T-cell (primary cell): ENCODE measurements around the gene EFCC1. TPM values are rescaled to one million over a fixed set of nuclear protein-coding genes. Genes with fewer than 3 reads are reported as not detected.

ENCODE experiments used
- ATAC-seq, 4 experiments: fragments of 200-7000 bp in 3 of 4; fragments of 150-1000 bp in 1 of 4; cut with Tn5 transposase; replicated peaks in 1 of 4; 1 replicate in 3 of 4; 2 replicates in 1 of 4; pipeline ENCODE4 v1.10.0; 2021; ENCODE audit warnings: moderate library complexity in 3 of 4, mild to moderate bottlenecking in 2 of 4, moderate number of reproducible peaks in 1 of 4
- CTCF ChIA-PET, 2 donors: fragments of 300-600 bp; sonication (Branson Sonifier 250); formaldehyde crosslinking; loops; one replicate each; lab custom pipeline; 2022; ENCODE audit warnings: antibody characterized with exemption in 2 of 2; lab: Charles Lee
- POLR2A ChIA-PET, 2 donors: fragments of 300-600 bp; sonication (Branson Sonifier 250); formaldehyde crosslinking; loops; one replicate each; lab custom pipeline; 2022; ENCODE audit warnings: antibody characterized with exemption in 2 of 2; lab: Charles Lee
- DNase-seq, 35 experiments: peaks; one replicate each; pipeline versions ENCODE4 v3.0.0 to v3.0.0-alpha.2; 2013 to 2023
- H3K27ac ChIP-seq: one replicate; pipeline ENCODE4 v1.5.1; 2013; ENCODE audit warnings: low read length
- H3K27me3 ChIP-seq, 2 experiments: replicated peaks in 1 of 2; 1 replicate in 1 of 2; 2 replicates in 1 of 2; pipeline versions ENCODE4 v1.6.1 to v1.7.0; 2013; ENCODE audit warnings: low read length in 1 of 2, mixed read lengths in 1 of 2; ENCODE audit not compliant: control insufficient read depth in 2 of 2, insufficient read depth in 2 of 2; ENCODE audit errors: extremely low read depth in 1 of 2
- H3K36me3 ChIP-seq, 2 donors: 1 replicate in 1 of 2; 2 replicates in 1 of 2; pipeline versions ENCODE4 v1.6.1 to v1.7.0; 2013; ENCODE audit warnings: low read length in 1 of 2; ENCODE audit not compliant: control insufficient read depth in 2 of 2, insufficient read depth in 1 of 2; ENCODE audit errors: extremely low read depth in 1 of 2
- H3K4me1 ChIP-seq, 2 experiments: 1 replicate in 1 of 2; 2 replicates in 1 of 2; pipeline versions ENCODE4 v1.6.1 to v1.7.0; 2013; ENCODE audit warnings: low read length in 2 of 2, mixed read lengths in 1 of 2; ENCODE audit not compliant: insufficient read depth in 2 of 2, control insufficient read depth in 1 of 2; ENCODE audit errors: extremely low read depth in 1 of 2
- H3K4me3 ChIP-seq, 2 donors: 1 replicate in 1 of 2; 2 replicates in 1 of 2; pipeline versions ENCODE4 v1.5.1 to v1.7.0; 2013; ENCODE audit warnings: mild to moderate bottlenecking in 2 of 2, low read length in 1 of 2, moderate library complexity in 1 of 2; ENCODE audit not compliant: control insufficient read depth in 1 of 2; ENCODE audit errors: extremely low read depth in 1 of 2
- H3K9me3 ChIP-seq: 2 replicates; pipeline ENCODE4 v1.7.0; 2013
- H3K27ac Mint-ChIP-seq, 2 donors: one replicate each; pipeline ENCODE4 v1.8.0; 2020 to 2021; ENCODE audit warnings: mild to moderate bottlenecking in 2 of 2, mixed read lengths in 2 of 2
- H3K27me3 Mint-ChIP-seq, 2 donors: one replicate each; pipeline ENCODE4 v1.8.0; 2021 to 2022; ENCODE audit warnings: mixed read lengths in 2 of 2
- H3K36me3 Mint-ChIP-seq: one replicate; pipeline ENCODE4 v1.8.0; 2021; ENCODE audit warnings: mixed read lengths
- H3K4me1 Mint-ChIP-seq, 3 donors: one replicate each; pipeline ENCODE4 v1.8.0; 2020 to 2022; ENCODE audit warnings: mixed read lengths in 3 of 3, mild to moderate bottlenecking in 1 of 3
- H3K4me3 Mint-ChIP-seq, 3 donors: one replicate each; pipeline ENCODE4 v1.8.0; 2020 to 2022; ENCODE audit warnings: mild to moderate bottlenecking in 3 of 3, mixed read lengths in 3 of 3, moderate library complexity in 3 of 3
- H3K9me3 Mint-ChIP-seq, 3 donors: one replicate each; pipeline ENCODE4 v1.8.0; 2020 to 2022; ENCODE audit warnings: mixed read lengths in 3 of 3
- WGBS: methylation state at CpG from one replicate; pipeline ENCODE4 v1.1.5; 2013; ENCODE audit warnings: missing lambda C conversion rate; ENCODE audit not compliant: insufficient coverage; 5-methylcytosine and 5-hydroxymethylcytosine counted together
- total RNA-seq, 35 experiments: library from RNA in 6 of 35; stranded (reverse) in 6 of 35; fragments of 120-200 nt in 1 of 35; gene quantifications; one replicate each; pipeline versions ENCODE4 v1.2.1 to v1.2.4 and lab custom pipeline; 2013 to 2026

Gene EFCC1
- total RNA-seq, 5 donors from 2014 or later (not counting 1 experiment from before 2014, with no cell fraction given): 0.20 to 0.43 (median 0.30) TPM

DNA sequence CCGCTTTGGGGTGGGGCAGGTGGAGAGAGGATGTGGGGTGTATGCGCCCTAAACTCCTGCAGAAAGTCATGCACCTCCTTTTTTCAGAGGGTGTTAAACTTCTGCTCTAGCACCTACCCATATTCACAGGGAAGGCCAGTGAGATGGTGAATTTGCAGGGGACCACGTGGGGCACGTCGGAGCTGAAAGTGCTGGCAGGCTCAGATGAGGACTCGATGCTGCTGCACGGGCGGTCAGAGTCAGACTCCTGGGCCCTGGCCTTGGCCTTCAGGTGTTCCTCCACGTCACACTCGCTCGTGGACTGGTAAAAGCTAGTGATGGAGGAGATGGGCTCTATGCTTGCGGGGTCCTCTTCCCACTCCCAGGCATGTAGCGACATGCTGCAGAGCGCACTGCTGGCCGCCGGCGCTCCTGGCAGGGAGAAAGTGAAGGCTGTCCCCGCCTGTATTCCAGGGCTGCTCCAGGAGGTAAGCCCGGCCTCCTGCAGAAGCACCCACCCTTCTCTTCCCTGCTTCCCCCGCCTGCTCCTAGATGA lies 8.1 kb upstream of the EFCC1 start:
- Histone ChIP-seq H3K9me3 (no peaks in the 10 kb centered on the region), H3K27ac (no peak overlapping the region), H3K27me3 (peaks cover 0 to 13% of the 10 kb centered on the region in 2 experiments), H3K4me3 (no peak overlapping the region), H3K36me3 (no peaks in the 10 kb centered on the region), H3K4me1 (peaks cover 23 to 28% of the 10 kb centered on the region in 2 experiments)
- no peaks in the 10 kb centered on the region for H3K9me3 Mint-ChIP-seq
- no peaks in the 10 kb centered on the region for H3K27me3 Mint-ChIP-seq
- peak overlapping the region in 1 of 2 donors; percentile 22 for H3K27ac Mint-ChIP-seq
- CTCF ChIA-PET: interaction anchor here in 1 of 2 donors (0.9 to 1.2 kb wide), 2 partner anchors 60 to 70 kb away, joined by 4 to 5 read pairs; no protein-coding TSS in a partner anchor
- peaks cover 22 to 31% (median 30%) of the 10 kb centered on the region in 3 donors for H3K4me1 Mint-ChIP-seq
- 95% methylated on average over 14 of the region's 20 CpGs for WGBS
- H3K36me3 Mint-ChIP-seq: no peaks in the 10 kb centered on the region
- DNase-seq: no peak
- peak overlapping the region; percentile 68 to 78 (median 68) for H3K4me3 Mint-ChIP-seq
- no peak for ATAC-seq
- POLR2A ChIA-PET: interaction anchor here in 1 of 2 donors (0.6 kb wide), 2 partner anchors 162 to 286 kb away, joined by 3 to 5 read pairs; no protein-coding TSS in a partner anchor

DNA sequence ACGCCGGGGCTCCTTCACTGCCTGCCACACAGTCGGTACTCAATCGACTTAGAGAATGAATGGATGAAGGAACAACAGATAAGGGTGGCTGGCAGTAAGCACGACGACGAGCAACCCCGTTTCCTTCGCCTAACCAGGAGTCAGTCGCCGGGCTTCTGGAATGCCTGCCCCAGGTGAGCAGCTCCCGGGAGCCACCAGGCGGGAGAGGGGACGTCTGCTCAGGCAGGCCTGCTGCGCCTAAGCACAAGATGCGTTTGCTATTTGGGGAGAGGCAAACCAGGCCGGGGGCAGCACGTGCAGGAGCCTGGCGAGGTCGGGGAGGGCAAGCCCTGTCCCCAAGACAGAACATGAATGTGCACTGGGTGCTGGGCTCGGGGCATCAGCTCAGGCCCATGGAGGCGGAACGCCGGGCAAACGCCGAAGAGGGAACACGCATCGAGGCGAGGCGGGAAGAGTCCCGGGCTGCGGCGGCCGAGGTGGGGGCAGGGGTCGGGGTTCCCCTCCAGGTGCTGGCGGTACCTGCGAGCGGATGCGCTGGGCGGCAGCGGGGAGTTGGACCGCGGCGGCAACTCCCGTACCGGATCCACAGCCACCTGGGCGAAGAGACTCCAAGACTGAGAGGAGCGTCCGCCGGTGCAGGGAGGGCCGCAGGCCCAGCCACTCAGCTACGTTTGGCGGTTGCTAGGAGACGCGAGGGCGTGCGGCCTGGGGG lies 7.5 kb upstream of the EFCC1 start, which contains the start of gene CFAP92:
Gene CFAP92 (minus strand): TSS at position 616 of the 712 bp plus-strand sequence. CDS start 772 bp downstream, outside the sequence.
- ChIA-PET CTCF (interaction anchor here (0.6 to 2.2 kb wide), 11 partner anchors 11 to 376 kb away, joined by 3 to 11 read pairs (median 4); partner anchors contain the start of gene COPG1 (in 1 of the 2)), POLR2A (interaction anchor here (0.6 to 0.8 kb wide), 4 partner anchors 23 to 285 kb away, joined by 3 to 8 read pairs (median 4); no protein-coding TSS in a partner anchor)
- peak within 1 kb of the TSS in 1 of 2 donors; percentile 75 for H3K27ac Mint-ChIP-seq
- H3K4me3 ChIP-seq: peak within 1 kb of the TSS; percentile 32 to 35
- H3K9me3 ChIP-seq: no peaks in the 10 kb centered on the region
- H3K4me1 ChIP-seq: peaks cover 28% of the 10 kb centered on the region in 2 experiments
- WGBS: 32% methylated on average over 55 of the region's 57 CpGs
- H3K36me3 Mint-ChIP-seq: no peaks in the 10 kb centered on the region
- H3K4me1 Mint-ChIP-seq: peaks cover 25 to 35% (median 33%) of the 10 kb centered on the region in 3 donors
- DNase-seq (peak; percentile 80 to 93 (median 89)), ATAC-seq (peak; percentile 97 to 99 (median 98))
- no peaks in the 10 kb centered on the region for H3K9me3 Mint-ChIP-seq
- H3K27me3 Mint-ChIP-seq: no peaks in the 10 kb centered on the region
- no peak within 1 kb of the TSS for H3K27ac ChIP-seq
- H3K4me3 Mint-ChIP-seq: peak within 1 kb of the TSS; percentile 68 to 78 (median 75)
- H3K36me3 ChIP-seq: no peaks in the 10 kb centered on the region
- H3K27me3 ChIP-seq: peaks cover 0 to 13% of the 10 kb centered on the region in 2 experiments

- CTCF ChIA-PET: interaction anchor here (0.6 to 2.2 kb wide), 11 partner anchors 11 to 377 kb away, joined by 3 to 11 read pairs (median 4); partner anchors contain the start of gene COPG1 (in 1 of the 2)
- ATAC-seq (no peak), DNase-seq (no peak)
- Mint-ChIP-seq H3K4me3 (peak overlapping the region; percentile 68 to 78 (median 75)), H3K9me3 (no peaks in the 10 kb centered on the region), H3K36me3 (no peaks in the 10 kb centered on the region), H3K27me3 (no peaks in the 10 kb centered on the region), H3K27ac (peak overlapping the region in 1 of 2 donors; percentile 75), H3K4me1 (peaks cover 30 to 40% (median 39%) of the 10 kb centered on the region in 3 donors)
- H3K4me1 ChIP-seq: peaks cover 31 to 33% of the 10 kb centered on the region in 2 experiments
- POLR2A ChIA-PET: interaction anchor here (0.6 to 1.9 kb wide), 4 partner anchors 22 to 128 kb away, joined by 3 to 8 read pairs (median 6); no protein-coding TSS in a partner anchor
- H3K9me3 ChIP-seq: no peaks in the 10 kb centered on the region
- H3K27me3 ChIP-seq: peaks cover 0 to 13% of the 10 kb centered on the region in 2 experiments
- peak overlapping the region in 1 of 2 donors; percentile 32 for H3K4me3 ChIP-seq
- H3K36me3 ChIP-seq: no peaks in the 10 kb centered on the region
- 10% methylated on average over 3 of the region's 13 CpGs for WGBS
- no peak overlapping the region for H3K27ac ChIP-seq
Observed at GRCh38 chr3:128994173-128994512, 7.0 kb upstream of the EFCC1 start.

DNA sequence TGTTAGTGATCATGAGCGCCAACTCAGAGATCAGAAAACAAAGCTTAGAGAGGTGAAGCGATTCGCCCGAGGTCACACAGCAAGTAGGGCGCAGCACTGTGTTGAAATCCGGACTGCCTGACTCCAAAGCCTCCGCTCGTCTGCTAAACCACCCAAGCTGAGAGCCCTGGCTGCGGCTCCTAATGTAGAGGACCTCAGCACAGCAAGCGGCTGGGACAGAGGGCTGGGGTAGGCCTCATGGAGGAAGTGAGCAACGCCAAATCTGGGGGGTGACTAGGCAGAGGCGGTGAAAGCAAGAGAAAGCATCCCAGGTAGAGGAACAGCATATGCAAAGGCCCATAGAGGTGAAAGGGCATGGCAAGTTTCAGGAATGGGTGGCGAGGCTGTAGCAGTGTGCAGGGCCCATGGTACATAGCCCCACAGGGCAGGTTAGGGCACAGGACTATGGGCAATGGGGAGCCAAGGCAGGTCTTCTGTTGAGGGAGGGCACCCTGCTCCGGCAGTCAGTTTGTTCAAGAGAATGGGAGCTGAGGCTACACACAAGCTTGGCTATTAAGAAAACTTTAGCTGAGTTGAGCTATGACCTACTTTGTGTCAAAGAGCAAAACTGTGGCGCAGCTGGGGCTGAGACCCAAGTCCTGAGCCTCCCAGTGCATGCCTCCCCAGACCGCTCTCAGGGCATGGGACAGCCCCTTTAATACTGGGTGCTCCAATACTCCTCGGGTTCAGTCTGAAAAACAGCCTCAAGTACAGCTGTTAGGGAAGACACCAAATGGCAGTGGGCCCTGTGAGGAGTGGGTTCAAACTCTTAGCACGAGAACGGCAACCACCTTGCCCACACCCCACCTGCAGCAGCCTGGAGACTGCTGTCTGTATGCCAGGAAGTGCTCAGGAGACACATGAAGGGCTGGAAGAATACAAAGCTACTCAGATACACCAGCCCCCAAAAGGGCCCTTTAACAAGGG lies 6.2 kb upstream of the EFCC1 start:
- Mint-ChIP-seq H3K4me3 (peak overlapping the region; percentile 68 to 78 (median 75)), H3K4me1 (peaks cover 35 to 42% (median 41%) of the 10 kb centered on the region in 3 donors), H3K9me3 (no peaks in the 10 kb centered on the region), H3K36me3 (no peaks in the 10 kb centered on the region), H3K27ac (peak overlapping the region in 1 of 2 donors; percentile 75), H3K27me3 (peaks cover 0 to 4% of the 10 kb centered on the region in 2 donors)
- Histone ChIP-seq H3K4me1 (peaks cover 34 to 36% of the 10 kb centered on the region in 2 experiments), H3K36me3 (no peaks in the 10 kb centered on the region), H3K4me3 (peak overlapping the region in 1 of 2 donors; percentile 32), H3K27me3 (peaks cover 0 to 15% of the 10 kb centered on the region in 2 experiments), H3K9me3 (no peaks in the 10 kb centered on the region), H3K27ac (no peak overlapping the region)
- DNase-seq: no peak
- ChIA-PET POLR2A (interaction anchor here (0.6 to 1.9 kb wide), 3 partner anchors 22 to 127 kb away, joined by 3 to 8 read pairs (median 8); no protein-coding TSS in a partner anchor), CTCF (interaction anchor here (0.5 to 2.2 kb wide), 12 partner anchors 13 to 922 kb away, joined by 3 to 11 read pairs (median 4); partner anchors contain the start of gene ACAD9 (in 1 of the 2))
- WGBS: 72% methylated on average over 14 of the region's 19 CpGs
- ATAC-seq: no peak

GRCh38 chr3:128995737-128996136 lies 5.4 kb upstream of the EFCC1 start:
- Histone ChIP-seq H3K4me3 (no peak overlapping the region), H3K9me3 (no peaks in the 10 kb centered on the region), H3K27ac (no peak overlapping the region), H3K27me3 (peaks cover 0 to 20% of the 10 kb centered on the region in 2 experiments), H3K4me1 (peaks cover 34 to 42% of the 10 kb centered on the region in 2 experiments), H3K36me3 (no peaks in the 10 kb centered on the region)
- ATAC-seq (no peak), DNase-seq (no peak)
- CTCF ChIA-PET: interaction anchor here (0.5 to 2.2 kb wide), 6 partner anchors 21 to 922 kb away, joined by 3 to 11 read pairs (median 4); partner anchors contain the start of gene ACAD9 (in 1 of the 2)
- H3K4me1 Mint-ChIP-seq: peaks cover 39 to 48% (median 45%) of the 10 kb centered on the region in 3 donors
- WGBS: no CpG with 5 or more reads among the region's 1 CpG
- peak overlapping the region in 1 of 3 donors; percentile 78 for H3K4me3 Mint-ChIP-seq
- POLR2A ChIA-PET: interaction anchor here in 1 of 2 donors (1.9 kb wide), 1 partner anchor 21 kb away, joined by 8 read pairs; no protein-coding TSS in a partner anchor
- no peaks in the 10 kb centered on the region for H3K9me3 Mint-ChIP-seq
- H3K27me3 Mint-ChIP-seq: peaks cover 0 to 13% of the 10 kb centered on the region in 2 donors
- H3K36me3 Mint-ChIP-seq: no peaks in the 10 kb centered on the region
- no peak overlapping the region for H3K27ac Mint-ChIP-seq
